ENCODE results near the gene ANKIB1. TPM values are rescaled to one million over a fixed set of nuclear protein-coding genes. Genes with fewer than 3 reads are reported as not detected.

The ANKIB1 gene
- total and polyA plus RNA-seq, 9 of the 15 experiments (the other 6 are each of a cell fraction or from before 2014, with no cell fraction given) = 5.9 to 25.2 (median 16.1) TPM

DNA sequence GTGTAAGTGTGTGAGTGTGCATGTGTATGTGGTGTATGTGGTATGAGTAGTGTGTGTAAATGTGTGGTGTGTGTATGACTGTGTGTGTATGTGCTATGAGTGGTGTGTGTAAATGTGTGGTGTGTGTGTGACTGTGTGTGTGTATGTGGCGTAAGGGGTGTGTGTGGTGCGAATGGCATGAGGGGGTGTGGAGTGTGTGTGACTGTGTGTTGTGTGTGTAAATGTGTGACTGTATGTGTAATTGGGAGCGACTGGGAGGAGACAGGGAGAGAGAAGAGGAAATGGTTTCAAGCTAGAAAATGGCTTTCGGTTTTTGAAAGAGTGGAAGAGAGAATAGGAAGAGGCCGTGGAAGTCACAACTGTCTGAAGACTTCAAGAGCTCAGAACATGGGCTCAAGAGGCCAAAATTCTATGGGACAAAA lies 177.9 kb downstream of the ANKIB1 start (continued):
- TF ChIP-seq, protein P1, sequence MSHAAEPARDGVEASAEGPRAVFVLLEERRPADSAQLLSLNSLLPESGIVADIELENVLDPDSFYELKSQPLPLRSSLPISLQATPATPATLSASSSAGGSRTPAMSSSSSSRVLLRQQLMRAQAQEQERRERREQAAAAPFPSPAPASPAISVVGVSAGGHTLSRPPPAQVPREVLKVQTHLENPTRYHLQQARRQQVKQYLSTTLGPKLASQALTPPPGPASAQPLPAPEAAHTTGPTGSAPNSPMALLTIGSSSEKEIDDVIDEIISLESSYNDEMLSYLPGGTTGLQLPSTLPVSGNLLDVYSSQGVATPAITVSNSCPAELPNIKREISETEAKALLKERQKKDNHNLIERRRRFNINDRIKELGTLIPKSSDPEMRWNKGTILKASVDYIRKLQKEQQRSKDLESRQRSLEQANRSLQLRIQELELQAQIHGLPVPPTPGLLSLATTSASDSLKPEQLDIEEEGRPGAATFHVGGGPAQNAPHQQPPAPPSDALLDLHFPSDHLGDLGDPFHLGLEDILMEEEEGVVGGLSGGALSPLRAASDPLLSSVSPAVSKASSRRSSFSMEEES (CRISPR knock-in tag; IDR thresholded peaks at IDR 0.05) = no peak
- TF ChIP-seq, protein P2, sequence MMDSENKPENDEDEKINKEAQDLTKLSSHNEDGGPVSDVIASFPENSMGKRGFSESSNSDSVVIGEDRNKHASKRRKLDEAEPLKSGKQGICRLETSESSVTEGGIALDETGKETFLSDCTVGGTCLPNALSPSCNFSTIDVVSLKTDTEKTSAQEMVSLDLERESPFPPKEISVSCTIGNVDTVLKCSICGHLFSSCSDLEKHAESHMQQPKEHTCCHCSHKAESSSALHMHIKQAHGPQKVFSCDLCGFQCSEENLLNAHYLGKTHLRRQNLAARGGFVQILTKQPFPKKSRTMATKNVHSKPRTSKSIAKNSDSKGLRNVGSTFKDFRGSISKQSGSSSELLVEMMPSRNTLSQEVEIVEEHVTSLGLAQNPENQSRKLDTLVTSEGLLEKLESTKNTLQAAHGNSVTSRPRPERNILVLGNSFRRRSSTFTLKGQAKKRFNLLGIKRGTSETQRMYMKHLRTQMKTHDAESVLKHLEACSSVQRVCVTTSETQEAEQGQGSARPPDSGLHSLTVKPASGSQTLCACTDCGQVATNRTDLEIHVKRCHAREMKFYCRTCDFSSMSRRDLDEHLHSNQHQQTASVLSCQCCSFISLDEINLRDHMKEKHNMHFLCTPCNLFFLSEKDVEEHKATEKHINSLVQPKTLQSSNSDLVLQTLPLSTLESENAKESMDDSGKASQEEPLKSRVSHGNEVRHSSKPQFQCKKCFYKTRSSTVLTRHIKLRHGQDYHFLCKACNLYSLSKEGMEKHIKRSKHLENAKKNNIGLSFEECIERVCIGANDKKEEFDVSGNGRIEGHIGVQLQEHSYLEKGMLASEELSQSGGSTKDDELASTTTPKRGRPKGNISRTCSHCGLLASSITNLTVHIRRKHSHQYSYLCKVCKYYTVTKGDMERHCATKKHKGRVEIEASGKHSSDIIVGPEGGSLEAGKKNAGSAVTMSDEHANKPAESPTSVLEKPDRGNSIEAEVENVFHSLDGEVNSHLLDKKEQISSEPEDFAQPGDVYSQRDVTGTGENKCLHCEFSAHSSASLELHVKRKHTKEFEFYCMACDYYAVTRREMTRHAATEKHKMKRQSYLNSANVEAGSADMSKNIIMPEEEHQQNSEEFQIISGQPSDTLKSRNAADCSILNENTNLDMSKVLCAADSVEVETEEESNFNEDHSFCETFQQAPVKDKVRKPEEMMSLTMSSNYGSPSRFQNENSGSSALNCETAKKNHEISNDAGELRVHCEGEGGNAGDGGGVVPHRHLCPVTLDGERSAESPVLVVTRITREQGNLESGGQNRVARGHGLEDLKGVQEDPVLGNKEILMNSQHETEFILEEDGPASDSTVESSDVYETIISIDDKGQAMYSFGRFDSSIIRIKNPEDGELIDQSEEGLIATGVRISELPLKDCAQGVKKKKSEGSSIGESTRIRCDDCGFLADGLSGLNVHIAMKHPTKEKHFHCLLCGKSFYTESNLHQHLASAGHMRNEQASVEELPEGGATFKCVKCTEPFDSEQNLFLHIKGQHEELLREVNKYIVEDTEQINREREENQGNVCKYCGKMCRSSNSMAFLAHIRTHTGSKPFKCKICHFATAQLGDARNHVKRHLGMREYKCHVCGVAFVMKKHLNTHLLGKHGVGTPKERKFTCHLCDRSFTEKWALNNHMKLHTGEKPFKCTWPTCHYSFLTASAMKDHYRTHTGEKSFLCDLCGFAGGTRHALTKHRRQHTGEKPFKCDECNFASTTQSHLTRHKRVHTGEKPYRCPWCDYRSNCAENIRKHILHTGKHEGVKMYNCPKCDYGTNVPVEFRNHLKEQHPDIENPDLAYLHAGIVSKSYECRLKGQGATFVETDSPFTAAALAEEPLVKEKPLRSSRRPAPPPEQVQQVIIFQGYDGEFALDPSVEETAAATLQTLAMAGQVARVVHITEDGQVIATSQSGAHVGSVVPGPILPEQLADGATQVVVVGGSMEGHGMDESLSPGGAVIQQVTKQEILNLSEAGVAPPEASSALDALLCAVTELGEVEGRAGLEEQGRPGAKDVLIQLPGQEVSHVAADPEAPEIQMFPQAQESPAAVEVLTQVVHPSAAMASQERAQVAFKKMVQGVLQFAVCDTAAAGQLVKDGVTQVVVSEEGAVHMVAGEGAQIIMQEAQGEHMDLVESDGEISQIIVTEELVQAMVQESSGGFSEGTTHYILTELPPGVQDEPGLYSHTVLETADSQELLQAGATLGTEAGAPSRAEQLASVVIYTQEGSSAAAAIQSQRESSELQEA (IDR thresholded peaks at IDR 0.05; ENCODE audit: low read depth) = peak; percentile 63; the same call in 1 of the 2 replicates
- TF ChIP-seq, protein P3, sequence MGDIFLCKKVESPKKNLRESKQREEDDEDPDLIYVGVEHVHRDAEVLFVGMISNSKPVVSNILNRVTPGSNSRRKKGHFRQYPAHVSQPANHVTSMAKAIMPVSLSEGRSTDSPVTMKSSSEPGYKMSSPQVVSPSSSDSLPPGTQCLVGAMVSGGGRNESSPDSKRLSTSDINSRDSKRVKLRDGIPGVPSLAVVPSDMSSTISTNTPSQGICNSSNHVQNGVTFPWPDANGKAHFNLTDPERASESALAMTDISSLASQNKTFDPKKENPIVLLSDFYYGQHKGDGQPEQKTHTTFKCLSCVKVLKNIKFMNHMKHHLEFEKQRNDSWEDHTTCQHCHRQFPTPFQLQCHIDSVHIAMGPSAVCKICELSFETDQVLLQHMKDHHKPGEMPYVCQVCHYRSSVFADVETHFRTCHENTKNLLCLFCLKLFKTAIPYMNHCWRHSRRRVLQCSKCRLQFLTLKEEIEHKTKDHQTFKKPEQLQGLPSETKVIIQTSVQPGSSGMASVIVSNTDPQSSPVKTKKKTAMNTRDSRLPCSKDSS (IDR thresholded peaks at IDR 0.05; ENCODE audit: low read depth, partially characterized antibody) = peak; percentile 55
- TF ChIP-seq JUND (IDR thresholded peaks at IDR 0.05; ENCODE audit: borderline replicate concordance, low read depth, low read length) (no peak), JUND (tag; IDR thresholded peaks at IDR 0.05; ENCODE audit: borderline replicate concordance, low read depth, low read length) (peak; percentile 18; the same call in 1 of the 3 replicates), BCOR (IDR thresholded peaks at IDR 0.05) (peak; percentile 61), YBX1 (IDR thresholded peaks at IDR 0.05) (peak; percentile 47; the same call in 1 of the 2 replicates), C11orf30 (IDR thresholded peaks at IDR 0.05; ENCODE audit: low read depth) (peak; percentile 31; the same call in 1 of the 2 replicates), ZNF3 (CRISPR knock-in tag; IDR thresholded peaks at IDR 0.05) (no peak), POLR2A (conservative IDR thresholded peaks at IDR 0.05) (no peak), ZNF224 (CRISPR knock-in tag; IDR thresholded peaks at IDR 0.05) (no peak), NCOR1 (IDR thresholded peaks at IDR 0.05) (no peak), PTRF (tag; IDR thresholded peaks at IDR 0.05) (no peak)
- TF ChIP-seq, protein P4, sequence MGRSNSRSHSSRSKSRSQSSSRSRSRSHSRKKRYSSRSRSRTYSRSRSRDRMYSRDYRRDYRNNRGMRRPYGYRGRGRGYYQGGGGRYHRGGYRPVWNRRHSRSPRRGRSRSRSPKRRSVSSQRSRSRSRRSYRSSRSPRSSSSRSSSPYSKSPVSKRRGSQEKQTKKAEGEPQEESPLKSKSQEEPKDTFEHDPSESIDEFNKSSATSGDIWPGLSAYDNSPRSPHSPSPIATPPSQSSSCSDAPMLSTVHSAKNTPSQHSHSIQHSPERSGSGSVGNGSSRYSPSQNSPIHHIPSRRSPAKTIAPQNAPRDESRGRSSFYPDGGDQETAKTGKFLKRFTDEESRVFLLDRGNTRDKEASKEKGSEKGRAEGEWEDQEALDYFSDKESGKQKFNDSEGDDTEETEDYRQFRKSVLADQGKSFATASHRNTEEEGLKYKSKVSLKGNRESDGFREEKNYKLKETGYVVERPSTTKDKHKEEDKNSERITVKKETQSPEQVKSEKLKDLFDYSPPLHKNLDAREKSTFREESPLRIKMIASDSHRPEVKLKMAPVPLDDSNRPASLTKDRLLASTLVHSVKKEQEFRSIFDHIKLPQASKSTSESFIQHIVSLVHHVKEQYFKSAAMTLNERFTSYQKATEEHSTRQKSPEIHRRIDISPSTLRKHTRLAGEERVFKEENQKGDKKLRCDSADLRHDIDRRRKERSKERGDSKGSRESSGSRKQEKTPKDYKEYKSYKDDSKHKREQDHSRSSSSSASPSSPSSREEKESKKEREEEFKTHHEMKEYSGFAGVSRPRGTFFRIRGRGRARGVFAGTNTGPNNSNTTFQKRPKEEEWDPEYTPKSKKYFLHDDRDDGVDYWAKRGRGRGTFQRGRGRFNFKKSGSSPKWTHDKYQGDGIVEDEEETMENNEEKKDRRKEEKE (IDR thresholded peaks at IDR 0.05; ENCODE audit: borderline replicate concordance in 1 of 2, control insufficient read depth in 1 of 2, low read depth in 2 of 2, low read length in 1 of 2) = peak in 1 of 2 experiments; percentile 48; a peak in 1 of 4 replicates

Measured in K562 (cell line).